Large intestine (tissue), 3 donors: ENCODE results near the gene PRDM2. TPM values are rescaled to one million over a fixed set of nuclear protein-coding genes. Genes with fewer than 3 reads are reported as not detected.

Experiments
- DNase-seq, 2 donors: peaks; one replicate each; pipeline versions ENCODE4 v3.0.0 to v3.0.0-alpha.2; 2013
- H3K27ac ChIP-seq: one replicate; pipeline ENCODE4 v1.5.1; 2013; ENCODE audit warnings: low read length
- H3K27me3 ChIP-seq: 2 replicates; pipeline ENCODE4 v1.6.1; 2013; ENCODE audit warnings: low read length; ENCODE audit not compliant: control insufficient read depth, insufficient read depth
- H3K36me3 ChIP-seq: 2 replicates; pipeline ENCODE4 v1.6.1; 2013; ENCODE audit warnings: low read length; ENCODE audit not compliant: control insufficient read depth, insufficient read depth
- H3K4me1 ChIP-seq: one replicate; pipeline ENCODE4 v1.6.1; 2013; ENCODE audit warnings: low read length; ENCODE audit not compliant: control insufficient read depth, insufficient read depth
- H3K4me3 ChIP-seq: one replicate; pipeline ENCODE4 v1.5.1; 2013; ENCODE audit warnings: low read length
- H3K9me3 ChIP-seq: one replicate; pipeline ENCODE4 v1.6.1; 2013; ENCODE audit warnings: mild to moderate bottlenecking, low read depth, low read length, moderate library complexity; ENCODE audit not compliant: control insufficient read depth
- WGBS: methylation state at CpG from one replicate; pipeline ENCODE4 v1.1.5; 2013; ENCODE audit warnings: low lambda C conversion rate; ENCODE audit not compliant: insufficient coverage; 5-methylcytosine and 5-hydroxymethylcytosine counted together
- polyA plus RNA-seq: library from polyadenylated mRNA; unstranded; fragments of 120-200 nt; gene quantifications from one replicate; pipeline ENCODE4 v1.2.1, GENCODE V29; 2013

PRDM2 gene
- polyA plus RNA-seq, 1 donor = 26.0 TPM

DNA sequence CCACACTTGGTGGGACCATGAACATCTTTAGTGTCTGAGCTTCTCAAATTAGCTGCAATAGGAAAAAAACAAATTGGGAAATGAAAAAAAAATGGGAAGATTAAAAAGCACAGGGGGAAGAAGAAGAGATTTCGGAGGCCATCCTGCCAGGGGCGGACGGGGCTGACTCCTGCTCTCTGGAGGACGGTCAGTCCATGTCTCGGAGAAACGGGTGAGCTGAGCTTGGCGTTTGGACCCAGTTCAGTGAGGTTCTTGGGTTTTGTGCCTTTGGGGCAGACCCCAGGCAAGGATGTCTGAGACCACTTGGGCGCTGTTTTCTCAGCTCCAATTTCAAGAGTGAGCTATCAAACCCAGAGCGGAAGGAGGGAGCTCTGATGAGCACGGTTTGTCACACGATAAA, 123.9 kb downstream of the PRDM2 start:
- Histone ChIP-seq H3K9me3 (no peaks in the 10 kb centered on the region), H3K27ac (no peak overlapping the region), H3K4me3 (no peak overlapping the region), H3K36me3 (peaks cover 4% of the 10 kb centered on the region), H3K27me3 (peaks cover 7% of the 10 kb centered on the region), H3K4me1 (peaks cover 10% of the 10 kb centered on the region)
- WGBS = 100% methylated on average over 1 of the region's 11 CpGs
- DNase-seq = no peak

DNA sequence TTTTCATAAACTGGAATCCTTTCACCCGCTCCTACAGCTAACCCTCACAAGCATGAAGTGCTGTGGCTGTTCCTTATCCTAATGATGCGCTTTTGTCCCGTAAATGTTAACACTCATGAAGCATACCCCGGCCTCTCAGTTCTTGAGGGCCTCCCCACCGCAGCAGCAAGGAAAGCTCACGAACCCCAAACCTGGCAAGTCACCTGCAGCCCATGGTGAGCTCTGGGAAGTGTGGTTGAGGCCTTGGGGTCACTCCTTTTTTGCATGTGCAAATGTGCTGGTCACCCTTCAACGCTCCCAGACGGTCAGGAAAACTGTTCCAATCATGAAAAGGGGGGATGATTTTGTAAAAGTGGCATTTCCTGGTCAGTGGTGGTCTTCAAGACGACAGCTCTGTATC, 124.6 kb downstream of the PRDM2 start:
- no CpG with 5 or more reads among the region's 9 CpGs for WGBS
- no peak for DNase-seq
- Histone ChIP-seq H3K9me3 (no peaks in the 10 kb centered on the region), H3K36me3 (peaks cover 2% of the 10 kb centered on the region), H3K4me3 (no peak overlapping the region), H3K27ac (no peak overlapping the region), H3K4me1 (peaks cover 14% of the 10 kb centered on the region), H3K27me3 (peaks cover 14% of the 10 kb centered on the region)

DNA sequence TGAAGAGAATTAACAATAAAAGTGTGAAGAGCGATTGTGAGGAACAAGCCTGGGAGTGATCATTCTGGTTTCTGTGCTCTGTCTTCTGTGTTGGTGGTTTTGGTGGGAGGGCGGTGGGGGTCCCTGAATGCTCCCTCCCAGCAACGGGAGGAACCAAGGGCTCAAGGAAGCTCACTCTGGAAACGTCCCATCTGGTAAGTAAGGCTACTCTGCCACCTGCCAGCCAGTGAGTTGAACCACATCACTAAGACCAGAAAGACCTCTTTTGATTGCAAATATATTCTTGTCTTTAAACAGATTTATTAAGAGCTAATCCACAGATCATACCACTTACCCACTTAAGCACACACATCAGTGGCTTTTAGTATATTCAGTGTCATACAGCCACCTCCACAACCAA, 125.0 kb downstream of the PRDM2 start:
- H3K4me3 ChIP-seq = no peak overlapping the region
- peaks cover 14% of the 10 kb centered on the region for H3K27me3 ChIP-seq
- H3K4me1 ChIP-seq = peaks cover 14% of the 10 kb centered on the region
- H3K36me3 ChIP-seq = peaks cover 2% of the 10 kb centered on the region
- WGBS = 100% methylated on average over 1 of the region's 4 CpGs
- no peak for DNase-seq
- no peak overlapping the region for H3K27ac ChIP-seq
- no peaks in the 10 kb centered on the region for H3K9me3 ChIP-seq

DNA sequence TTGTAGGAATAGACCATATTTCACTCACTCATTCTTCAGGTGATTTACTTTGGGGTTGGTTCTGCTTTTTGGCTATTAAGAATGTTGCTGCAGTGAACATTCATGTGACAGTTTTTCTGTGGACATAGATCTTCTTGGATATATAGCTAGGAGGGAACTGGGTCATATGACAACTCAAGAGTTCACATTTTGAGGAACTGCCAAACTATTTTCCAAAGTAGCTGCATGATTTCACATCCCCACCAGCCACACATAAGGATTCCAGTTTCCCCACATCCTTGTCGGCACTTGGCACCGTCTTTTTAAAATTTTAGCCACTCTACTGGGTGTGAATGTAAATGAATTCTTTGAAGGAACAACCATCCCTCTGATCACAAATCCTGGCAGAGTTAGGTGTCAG, 126.0 kb downstream of the PRDM2 start:
- Histone ChIP-seq H3K4me1 (peaks cover 14% of the 10 kb centered on the region), H3K36me3 (peaks cover 2% of the 10 kb centered on the region), H3K9me3 (no peaks in the 10 kb centered on the region), H3K27me3 (peaks cover 14% of the 10 kb centered on the region), H3K27ac (no peak overlapping the region), H3K4me3 (no peak overlapping the region)
- no peak for DNase-seq
- no CpG with 5 or more reads among the region's 2 CpGs for WGBS

GRCh38 chr1:13826591-13826990, 126.6 kb downstream of the PRDM2 start:
- Histone ChIP-seq H3K27me3 (peaks cover 14% of the 10 kb centered on the region), H3K4me1 (peaks cover 14% of the 10 kb centered on the region), H3K27ac (no peak overlapping the region), H3K9me3 (no peaks in the 10 kb centered on the region), H3K4me3 (no peak overlapping the region), H3K36me3 (peaks cover 2% of the 10 kb centered on the region)
- peak; percentile 74 to 79 for DNase-seq
- WGBS = no CpG with 5 or more reads among the region's 6 CpGs

DNA sequence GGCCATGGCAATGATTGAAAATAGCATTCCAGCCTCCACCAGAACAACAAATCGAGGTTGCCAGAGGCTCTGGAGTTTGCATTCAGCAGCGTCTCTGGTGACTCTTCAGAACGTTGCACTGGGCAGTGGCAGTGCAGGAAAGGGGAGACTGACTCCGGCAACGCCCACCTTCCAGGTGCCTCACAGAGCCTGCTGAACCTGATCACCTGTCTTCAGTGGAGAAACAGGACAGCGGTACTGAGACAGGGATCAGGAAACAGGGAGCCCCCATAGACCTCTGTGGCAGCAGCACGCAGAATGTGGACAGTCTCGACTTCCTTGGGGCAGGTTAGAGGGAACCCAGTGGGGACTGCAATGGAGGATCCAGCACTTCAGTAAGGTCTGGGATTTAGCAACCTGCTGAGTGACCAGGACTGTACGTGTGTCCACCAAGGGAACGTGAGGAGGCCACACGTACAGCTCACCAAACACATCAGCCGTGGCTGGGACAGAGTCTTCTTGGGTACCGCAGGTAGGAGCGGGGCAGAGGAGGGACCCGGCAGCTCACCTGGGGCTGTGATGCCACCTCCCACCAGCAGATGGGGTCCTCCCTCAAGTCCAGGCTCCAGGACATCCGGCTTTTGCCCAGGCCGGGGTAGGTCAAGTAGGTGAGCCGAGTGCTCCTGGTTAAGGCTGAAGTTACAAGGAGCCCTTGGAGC, 128.6 kb downstream of the PRDM2 start:
- peak; percentile 50 to 64 for DNase-seq
- Histone ChIP-seq H3K27me3 (peaks cover 25% of the 10 kb centered on the region), H3K36me3 (no peaks in the 10 kb centered on the region), H3K4me1 (peaks cover 12% of the 10 kb centered on the region), H3K27ac (no peak overlapping the region), H3K9me3 (no peaks in the 10 kb centered on the region), H3K4me3 (peak overlapping the region; percentile 1)
- WGBS = no CpG with 5 or more reads among the region's 18 CpGs

- H3K4me1 ChIP-seq = peaks cover 12% of the 10 kb centered on the region
- H3K27ac ChIP-seq = no peak overlapping the region
- H3K27me3 ChIP-seq = peaks cover 25% of the 10 kb centered on the region
- peak overlapping the region; percentile 1 for H3K4me3 ChIP-seq
- DNase-seq = peak; percentile 21 to 49
- H3K36me3 ChIP-seq = no peaks in the 10 kb centered on the region
- no peaks in the 10 kb centered on the region for H3K9me3 ChIP-seq
- no CpG with 5 or more reads among the region's 10 CpGs for WGBS
These were observed 129.3 kb downstream of the PRDM2 start for GRCh38 chr1:13829152-13829769.

DNA sequence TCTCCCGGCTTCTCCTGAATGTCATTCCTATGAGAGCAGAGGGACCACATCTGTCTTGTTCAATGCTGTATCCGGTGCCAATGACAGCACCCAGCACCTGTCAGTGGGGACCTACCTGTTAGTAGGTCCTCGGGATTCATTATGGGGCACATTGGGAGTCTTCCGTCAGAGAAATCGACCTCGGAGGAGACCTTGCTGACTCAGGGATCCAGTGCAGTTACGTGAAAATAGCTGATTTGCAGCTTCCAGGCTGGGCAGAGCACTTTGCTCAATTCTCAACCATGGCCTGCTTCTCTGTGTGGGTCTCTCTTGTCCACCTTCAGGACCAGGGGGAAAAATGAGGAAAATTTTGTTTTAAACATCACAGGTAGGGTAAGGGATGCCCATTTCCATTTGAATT, 130.2 kb downstream of the PRDM2 start:
- H3K36me3 ChIP-seq = no peaks in the 10 kb centered on the region

GRCh38 chr1:13830616-13831280, 130.8 kb downstream of the PRDM2 start:
- no peak overlapping the region for H3K27ac ChIP-seq
- no peaks in the 10 kb centered on the region for H3K36me3 ChIP-seq
- no peak for DNase-seq
- H3K4me1 ChIP-seq = peaks cover 12% of the 10 kb centered on the region
- peaks cover 34% of the 10 kb centered on the region for H3K27me3 ChIP-seq
- WGBS = 100% methylated on average over 1 of the region's 6 CpGs
- H3K9me3 ChIP-seq = no peaks in the 10 kb centered on the region
- H3K4me3 ChIP-seq = no peak overlapping the region

More for the DNA sequence above, 130.2 kb downstream of the PRDM2 start:
- DNase-seq = no peak
- Histone ChIP-seq H3K27ac (no peak overlapping the region), H3K27me3 (peaks cover 28% of the 10 kb centered on the region), H3K4me1 (peaks cover 12% of the 10 kb centered on the region), H3K9me3 (no peaks in the 10 kb centered on the region), H3K4me3 (no peak overlapping the region)
- WGBS = no CpG with 5 or more reads among the region's 7 CpGs

DNA sequence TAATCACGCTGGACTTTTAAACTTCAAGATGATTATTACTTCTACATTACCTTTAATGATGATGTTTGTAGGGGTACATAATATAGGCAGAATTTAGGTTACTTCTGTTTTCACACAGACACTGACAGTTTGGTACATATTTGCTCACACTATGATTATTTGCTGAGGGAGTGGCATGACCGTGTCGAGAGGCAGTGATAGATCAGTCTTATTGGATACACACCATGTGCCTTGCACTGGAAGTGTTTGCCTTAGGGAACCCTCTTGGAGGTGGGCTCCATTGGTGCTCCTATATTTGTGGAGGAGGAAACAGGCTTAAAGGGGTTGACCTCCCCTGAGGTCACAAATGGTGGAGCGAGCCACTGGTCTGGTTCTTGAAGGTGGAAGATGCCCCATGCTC, 132.1 kb downstream of the PRDM2 start:
- peaks cover 38% of the 10 kb centered on the region for H3K27me3 ChIP-seq
- no peak for DNase-seq
- peaks cover 8% of the 10 kb centered on the region for H3K4me1 ChIP-seq
- H3K27ac ChIP-seq = no peak overlapping the region
- no peaks in the 10 kb centered on the region for H3K9me3 ChIP-seq
- WGBS = no CpG with 5 or more reads among the region's 4 CpGs
- H3K4me3 ChIP-seq = no peak overlapping the region
- H3K36me3 ChIP-seq = no peaks in the 10 kb centered on the region
